K562 (cell line): ENCODE measurements around the gene RNF32.

ENCODE experiments used
- ETV5 ChIP-seq: sonication (generic); formaldehyde crosslinking; IDR thresholded peaks from 2 replicates; pipeline ENCODE4 v1.4.0; 2020; ENCODE audit warnings: low read depth, mild to moderate bottlenecking, missing genetic modification reagents
- JUN ChIP-seq, 2 experiments: sonication (generic) in 1 of 2; formaldehyde crosslinking in 1 of 2; IDR thresholded peaks; 2 replicates each; pipeline versions ENCODE4 v1.6.1 to v1.8.0; 2012 to 2022; ENCODE audit warnings: borderline replicate concordance in 2 of 2, mild to moderate bottlenecking in 2 of 2, improper control_type of control experiment in 1 of 2, low read depth in 1 of 2, low read length in 1 of 2, missing genetic modification reagents in 1 of 2

DNA sequence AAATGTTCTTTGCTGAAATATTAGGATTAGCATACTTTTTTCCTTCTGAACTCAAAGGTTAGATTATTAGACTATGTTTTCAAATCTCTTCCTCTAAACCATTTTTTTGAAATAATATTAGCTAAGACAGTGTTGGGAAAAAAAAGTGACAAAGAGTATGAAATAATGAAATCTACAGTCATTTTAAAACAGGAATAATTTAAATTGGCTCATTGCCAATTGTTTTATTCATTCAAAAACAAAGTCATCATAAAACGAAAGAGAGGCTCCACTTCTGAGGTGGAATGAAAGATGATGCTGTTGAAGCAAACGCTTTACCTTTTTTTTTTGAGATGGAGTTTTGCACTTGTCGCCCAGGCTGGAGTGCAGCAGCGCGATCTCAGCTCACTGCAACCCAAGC is 51.2 kb downstream of the RNF32 start:
- no peak for TF ChIP-seq ETV5 (CRISPR knock-in tag)
- TF ChIP-seq JUN (IDR thresholded peaks at IDR 0.05; ENCODE audit: borderline replicate concordance, low read depth, low read length) = no peak
- no peak for TF ChIP-seq JUN (CRISPR knock-in tag; IDR thresholded peaks at IDR 0.05; ENCODE audit: borderline replicate concordance)
